GDM1 (cell line): Measurements from ENCODE around the gene NFIX.

Source experiments
- DNase-seq: peaks from one replicate; lab custom pipeline; 2025; lab: John Stamatoyannopoulos, UW

Gene NFIX

GRCh38 chr19:12987781-12988180 lies 7.5 kb upstream of the NFIX start:
- no peak for DNase-seq

DNA sequence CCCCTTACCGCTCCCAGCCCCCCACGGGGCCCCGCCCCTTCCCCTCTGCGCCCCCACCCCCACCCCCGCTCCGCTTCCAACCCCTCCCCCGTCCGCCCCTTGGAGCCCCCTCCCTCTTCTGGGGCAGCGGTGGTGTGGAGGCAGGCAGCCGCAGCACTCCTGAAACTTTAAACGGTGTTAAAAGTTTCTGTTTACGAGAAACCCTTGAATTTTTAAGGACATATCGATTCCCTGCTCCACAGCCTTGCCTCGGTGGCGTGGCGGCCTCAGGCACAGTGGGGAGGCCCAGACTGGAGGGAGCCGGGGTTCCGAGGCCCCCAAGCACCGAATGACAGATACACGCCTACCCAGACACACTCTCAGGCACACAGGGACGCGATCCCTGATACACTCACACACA lies 4.8 kb upstream of the NFIX start:
- no peak for DNase-seq

DNA sequence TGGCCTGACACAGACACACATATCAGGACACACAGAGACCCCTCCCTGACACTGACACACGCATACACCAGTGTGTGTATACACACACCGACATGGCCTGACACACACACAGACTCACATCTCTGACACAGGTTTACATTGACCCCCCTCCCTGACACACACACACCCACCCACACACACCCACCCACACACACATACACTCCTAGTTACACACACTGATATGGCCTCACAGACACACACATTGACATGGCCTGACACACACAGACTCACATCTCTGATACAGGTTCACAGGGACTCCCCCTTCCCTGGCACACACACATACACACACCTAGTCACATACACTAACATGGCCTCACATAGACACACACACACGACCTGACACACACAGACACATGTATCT lies 4.4 kb upstream of the NFIX start:
- DNase-seq, result no peak

GRCh38 chr19:12991296-12991695 lies 4.0 kb upstream of the NFIX start:
- no peak for DNase-seq

DNA sequence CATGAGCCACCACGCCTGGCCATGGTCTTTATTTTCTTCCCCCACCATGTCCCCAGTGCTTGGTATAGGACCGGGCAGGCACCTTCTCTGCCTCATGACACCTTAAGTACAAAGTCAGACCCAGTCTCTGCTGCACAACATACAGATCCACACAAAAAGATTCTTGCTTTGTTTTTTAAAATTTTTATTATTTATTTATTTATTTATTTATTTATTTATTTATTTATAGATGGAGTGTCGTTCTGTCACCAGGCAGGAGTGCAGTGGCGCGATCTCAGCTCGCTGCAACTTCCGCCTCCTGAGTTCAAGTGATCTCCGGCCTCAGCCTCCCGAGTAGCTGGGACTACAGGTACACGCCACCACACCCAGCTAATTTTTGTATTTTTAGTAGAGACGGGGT lies 2.5 kb upstream of the NFIX start:
- no peak for DNase-seq

- DNase-seq, result no peak
Observed at GRCh38 chr19:12993562-12993961, 1.7 kb upstream of the NFIX start.

DNA sequence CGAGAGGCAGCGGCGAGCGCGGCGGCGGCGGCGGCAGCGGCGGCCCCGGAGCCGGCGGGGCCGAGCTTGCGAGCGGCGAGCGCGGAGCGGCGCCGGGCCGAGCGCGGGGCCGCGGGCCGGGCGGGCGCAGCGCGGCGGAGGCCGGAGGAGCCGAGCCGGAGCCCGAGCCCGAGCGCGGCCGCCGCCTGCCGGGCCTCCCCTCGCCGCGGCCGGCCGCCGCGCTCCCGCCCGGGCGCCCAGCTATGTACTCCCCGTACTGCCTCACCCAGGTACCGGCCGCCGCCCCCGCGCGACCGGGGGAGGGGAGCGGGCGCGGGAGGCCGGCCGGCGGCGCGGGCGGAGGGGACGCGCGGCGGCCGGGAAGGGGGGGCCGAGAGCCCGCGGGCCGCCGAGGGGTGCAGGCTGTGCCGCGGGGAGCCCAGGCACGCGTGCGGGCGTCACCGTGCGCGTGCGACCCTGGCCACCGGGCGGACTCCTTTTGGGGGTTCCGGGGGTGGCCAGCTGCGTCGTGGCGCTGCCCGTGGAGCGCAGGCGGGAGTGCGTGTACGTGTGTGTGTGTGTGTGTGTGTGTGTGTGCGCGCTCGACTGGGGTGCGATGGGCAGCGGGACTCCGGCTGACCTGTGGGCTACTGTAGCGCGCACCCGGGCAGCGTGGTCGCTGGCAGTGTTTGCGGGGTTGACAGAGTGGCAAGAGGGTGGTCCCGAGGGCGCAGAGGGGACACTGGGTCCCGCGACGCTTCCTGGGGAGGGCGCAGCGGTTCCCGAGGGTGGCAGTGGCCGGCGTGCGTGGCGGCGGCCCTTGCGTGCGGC lies 526 bp downstream of the NFIX start:
- DNase-seq, result no peak

DNA sequence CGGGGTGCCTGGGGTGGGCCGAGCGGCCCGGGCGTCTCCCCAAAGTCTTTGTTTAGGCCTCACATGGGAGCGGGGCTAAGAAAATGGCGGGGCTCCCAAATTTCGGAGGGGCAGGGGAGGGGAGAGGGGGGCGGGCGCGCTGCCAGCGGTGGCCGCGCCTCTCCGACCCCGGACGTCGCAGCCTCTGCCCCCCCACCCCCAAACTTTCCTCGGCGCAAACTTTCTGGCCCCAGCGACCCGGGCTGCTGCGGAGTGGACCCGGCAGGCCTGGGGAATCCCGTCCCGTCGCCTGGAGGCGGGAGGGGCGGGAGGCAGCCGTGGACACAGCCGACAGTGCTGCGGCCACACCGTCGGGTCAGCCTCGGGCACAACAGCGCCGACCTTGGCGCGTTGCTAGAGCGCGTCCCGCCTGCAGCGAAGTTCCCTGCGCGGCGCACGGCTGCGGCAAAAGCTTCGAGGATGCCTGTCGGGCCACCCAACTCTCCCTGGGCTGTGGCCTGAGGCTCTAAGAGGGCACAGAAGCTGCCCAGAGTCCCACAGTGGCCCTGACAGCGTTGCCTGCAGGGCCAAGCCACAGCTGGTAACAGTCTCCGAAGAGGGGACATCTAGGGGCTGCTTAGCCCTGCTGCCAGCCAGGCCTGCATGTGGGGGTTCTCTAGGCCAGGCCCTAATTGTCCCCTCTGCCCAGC lies 1.3 kb downstream of the NFIX start:
- no peak for DNase-seq

DNA sequence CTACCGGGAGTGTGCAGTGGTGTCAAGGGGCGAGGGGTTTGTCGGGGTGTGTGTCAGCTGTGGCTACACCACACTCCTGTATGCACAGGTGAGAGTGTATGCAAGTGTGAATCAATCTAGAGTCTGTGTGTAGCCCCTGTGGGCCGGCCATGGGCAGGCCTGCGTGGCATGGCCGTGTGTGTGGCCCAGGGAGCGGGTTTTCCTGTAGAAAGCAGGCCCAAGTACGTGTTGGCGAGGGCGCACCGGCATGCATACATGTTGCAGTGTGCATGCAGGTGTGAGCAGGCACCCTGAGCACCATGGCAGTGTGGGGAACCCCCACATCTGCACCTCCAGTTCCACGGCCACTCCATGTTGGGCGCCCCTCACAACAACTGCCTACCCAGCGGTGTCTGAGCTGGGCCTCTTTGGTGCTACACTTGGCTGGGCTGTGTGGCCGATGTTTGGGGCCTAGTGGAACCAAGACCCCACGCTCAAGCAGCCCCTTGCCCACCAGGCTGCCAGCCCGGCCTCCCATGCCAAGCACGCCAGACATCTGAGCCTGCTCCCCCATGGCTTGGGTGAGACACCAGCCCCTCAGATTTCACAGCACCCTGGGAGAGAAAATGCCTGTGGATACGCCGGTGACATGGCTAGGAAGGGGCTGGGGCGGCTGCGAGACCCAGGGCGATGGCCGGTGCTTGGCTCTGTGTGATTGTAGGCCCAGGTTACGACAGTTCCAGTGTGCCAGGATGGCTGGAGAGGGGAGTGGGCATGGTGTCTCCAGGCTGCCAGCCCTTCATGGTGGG lies 2.1 kb downstream of the NFIX start:
- DNase-seq, result no peak

- no peak for DNase-seq
Observed at GRCh38 chr19:12997967-12998940, 3.0 kb downstream of the NFIX start.

GRCh38 chr19:13001166-13001501 lies 5.9 kb downstream of the NFIX start:
- DNase-seq, result no peak

- no peak for DNase-seq
Observed at GRCh38 chr19:13001502-13002165, 6.4 kb downstream of the NFIX start.

GRCh38 chr19:13002166-13002898 lies 7.1 kb downstream of the NFIX start:
- DNase-seq, result no peak

DNA sequence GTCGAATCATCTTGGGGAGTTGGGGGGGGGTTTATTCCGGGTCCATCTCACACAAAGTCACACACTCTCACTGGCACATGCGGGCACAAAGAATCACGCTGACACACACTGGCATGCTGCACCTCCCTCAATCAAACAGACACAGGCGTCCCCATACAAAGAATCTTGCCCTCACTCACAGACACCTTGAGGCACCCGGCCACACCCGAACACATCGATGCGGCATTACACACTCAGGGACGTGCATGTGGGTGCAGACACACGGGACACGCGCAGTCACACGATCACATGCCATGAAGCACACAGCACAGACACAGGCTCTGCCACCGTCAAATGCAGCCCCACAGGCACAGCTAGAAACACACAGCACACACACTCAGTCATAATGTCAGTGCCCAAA lies 7.8 kb downstream of the NFIX start:
- no peak for DNase-seq

GRCh38 chr19:13004273-13004672 lies 9.0 kb downstream of the NFIX start:
- no peak for DNase-seq

GRCh38 chr19:13005253-13005652 lies 10.0 kb downstream of the NFIX start:
- no peak for DNase-seq

GRCh38 chr19:13005861-13006370 lies 10.6 kb downstream of the NFIX start:
- no peak for DNase-seq

DNA sequence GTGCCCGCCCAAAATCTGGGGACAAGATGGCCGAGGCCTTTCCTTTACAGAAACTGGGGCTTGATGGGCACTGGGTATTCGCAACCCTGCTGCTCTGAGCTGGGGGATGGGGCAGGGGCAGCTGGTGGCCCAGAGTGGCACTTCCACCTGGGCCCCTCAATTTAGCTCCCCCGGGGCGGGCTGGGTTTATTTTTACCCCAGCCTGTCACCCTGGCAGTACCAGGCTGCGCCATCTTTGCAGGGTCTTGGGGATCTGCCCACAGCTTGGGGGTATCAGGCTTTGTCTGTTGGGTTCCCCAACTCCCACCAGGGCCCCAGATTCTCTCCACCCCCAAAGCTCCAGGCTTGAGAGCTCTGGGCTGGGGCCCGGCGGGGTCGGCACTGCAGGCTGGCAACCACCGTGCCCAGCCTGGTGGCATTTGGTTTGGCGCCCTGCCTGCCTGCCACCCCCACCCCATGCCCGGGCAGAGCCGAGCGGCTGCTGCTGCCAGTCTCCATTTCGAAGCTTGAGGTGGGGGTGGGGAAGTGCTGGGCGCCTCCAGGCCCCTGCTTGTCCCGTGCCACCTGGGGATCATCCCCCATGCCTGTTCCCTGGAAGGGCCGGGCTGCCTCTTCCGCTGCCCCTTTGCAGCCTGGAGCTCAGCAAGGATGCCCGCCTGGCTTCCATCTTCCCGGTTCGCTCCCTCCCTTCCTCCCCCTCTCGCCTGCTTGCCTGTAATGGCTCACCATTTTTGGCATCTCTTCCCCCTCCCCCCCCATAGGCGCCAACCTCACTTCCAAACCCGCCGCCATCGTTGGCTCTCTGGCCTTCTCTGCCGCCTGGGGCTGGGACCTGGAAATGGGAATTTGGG lies 11.4 kb downstream of the NFIX start:
- no peak for DNase-seq

GRCh38 chr19:13007292-13008045 lies 12.2 kb downstream of the NFIX start:
- DNase-seq, result no peak
